Limb (tissue), 2 donors: ENCODE results near the gene RIN3.

ENCODE experiments used
- DNase-seq, 2 donors: peaks; one replicate each; pipeline ENCODE4 v3.0.0-alpha.2; 2016; ENCODE audit errors: extremely low spot score in 2 of 2

RIN3 gene

DNA sequence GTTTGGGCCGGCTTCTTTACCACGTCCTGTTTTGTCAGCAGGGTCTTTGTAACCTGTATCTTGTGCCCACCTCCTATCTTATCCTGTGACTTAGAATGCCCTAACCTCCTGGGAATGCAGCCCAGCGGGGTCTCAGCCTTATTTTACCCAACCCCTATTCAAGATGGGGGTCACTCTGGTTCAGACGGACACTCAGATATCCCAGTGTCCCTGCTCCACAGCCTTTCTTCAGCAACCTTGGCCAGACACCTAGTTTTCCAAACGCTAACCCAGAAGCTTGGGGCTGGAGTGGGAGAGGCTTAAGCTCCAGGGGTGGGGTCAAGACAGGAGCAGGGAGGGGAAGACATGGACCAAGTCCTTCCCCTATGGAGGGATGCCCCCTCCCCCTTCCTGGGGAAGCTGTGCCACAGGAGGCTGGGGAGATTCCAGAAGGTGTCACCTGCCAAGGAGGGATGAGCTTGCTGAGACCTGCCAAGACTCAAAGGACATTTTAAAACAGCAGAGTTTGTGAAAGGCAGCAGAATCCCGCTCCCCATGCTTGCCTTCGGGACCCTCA is 62.2 kb downstream of the RIN3 start:
- no peak for DNase-seq

- DNase-seq = no peak
Observed at GRCh38 chr14:92577321-92577742, 63.8 kb downstream of the RIN3 start.

DNA sequence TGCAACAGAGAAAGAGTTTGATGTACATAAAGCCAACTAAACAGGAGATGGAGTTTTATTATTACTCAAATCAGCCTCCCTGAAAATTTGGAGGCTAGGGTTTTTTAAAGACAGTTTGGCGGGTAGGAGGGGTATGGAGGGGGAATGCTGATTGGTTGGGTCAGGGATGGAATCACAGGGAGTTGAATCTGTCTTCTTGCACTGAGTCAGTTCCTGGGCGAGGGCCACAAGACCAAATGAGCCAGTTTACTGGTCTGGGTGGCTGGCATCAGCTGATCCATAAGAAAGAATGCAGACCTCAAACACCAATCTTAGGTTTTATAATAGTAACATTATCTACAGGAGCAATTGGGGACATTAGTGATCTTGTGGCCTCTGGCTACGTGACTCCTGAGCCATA is 64.9 kb downstream of the RIN3 start:
- no peak for DNase-seq

GRCh38 chr14:92579244-92579936 is 65.8 kb downstream of the RIN3 start:
- DNase-seq = no peak

GRCh38 chr14:92581206-92581605 is 67.6 kb downstream of the RIN3 start:
- no peak for DNase-seq

DNA sequence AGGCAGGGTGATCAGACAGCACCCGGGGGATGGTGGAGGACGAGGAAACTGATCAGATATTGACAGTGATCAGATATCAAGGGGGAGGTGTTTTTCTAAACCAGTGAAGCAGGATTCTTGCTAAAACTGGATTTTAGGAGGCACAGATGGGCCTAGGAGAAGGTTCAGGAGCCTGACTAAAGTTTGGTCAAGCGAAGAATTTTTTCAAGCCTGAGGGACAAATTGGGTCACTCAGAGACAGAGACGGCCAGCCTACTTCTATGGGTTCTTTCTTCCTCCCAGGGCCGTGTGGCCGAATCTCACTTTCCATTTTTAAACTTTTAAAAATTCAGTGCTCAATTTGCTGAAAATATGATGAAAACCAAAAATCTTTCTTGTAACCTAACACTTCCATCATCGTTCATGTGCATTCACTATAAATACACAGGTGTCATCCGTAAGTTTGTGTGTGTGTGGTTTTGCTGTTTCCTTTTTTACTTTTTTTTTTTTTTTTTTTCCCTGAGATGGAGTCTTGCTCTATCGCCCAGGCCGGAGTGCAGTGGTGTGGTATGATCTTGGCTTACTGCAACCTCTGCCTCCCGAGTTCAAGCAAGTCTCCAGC is 68.5 kb downstream of the RIN3 start:
- DNase-seq = no peak

DNA sequence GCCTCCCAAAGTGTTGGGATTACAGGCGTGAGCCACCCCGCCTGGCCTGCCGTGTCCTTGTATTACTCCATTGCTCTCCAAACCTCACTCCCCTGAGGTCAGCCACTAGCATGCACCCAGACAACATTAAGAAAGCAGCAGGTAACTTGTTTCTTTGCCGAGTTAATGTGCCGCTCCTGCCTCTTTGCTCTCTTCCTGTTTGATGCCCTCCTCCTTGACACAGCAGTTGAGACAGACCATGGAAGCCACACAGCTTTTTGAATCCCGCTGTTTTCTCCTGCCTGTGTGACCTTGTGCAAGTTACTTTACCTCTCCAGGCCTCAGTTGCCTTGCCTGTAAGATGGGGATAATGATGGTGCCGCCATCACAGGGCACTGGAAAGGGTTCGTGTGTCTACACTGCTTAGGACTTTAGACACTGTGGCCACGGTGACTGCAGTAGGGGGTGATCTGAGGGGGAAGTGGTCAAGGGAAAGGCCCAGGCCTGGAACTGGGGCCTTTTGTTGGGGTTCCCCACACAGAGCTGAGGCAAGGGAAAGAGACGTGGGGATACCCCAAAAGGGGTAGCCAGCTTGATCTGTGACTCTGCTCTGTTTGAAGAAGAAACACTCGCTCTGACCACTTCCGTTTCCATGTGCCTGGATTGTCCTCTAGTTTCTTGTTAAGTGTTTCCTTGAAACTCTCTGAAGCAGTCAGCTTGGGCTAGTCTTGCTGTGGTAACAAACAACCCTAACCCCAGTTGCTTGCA is 69.3 kb downstream of the RIN3 start:
- no peak for DNase-seq

GRCh38 chr14:92584220-92584619 is 70.6 kb downstream of the RIN3 start:
- DNase-seq = no peak

GRCh38 chr14:92584816-92585215 is 71.2 kb downstream of the RIN3 start:
- no peak for DNase-seq

DNA sequence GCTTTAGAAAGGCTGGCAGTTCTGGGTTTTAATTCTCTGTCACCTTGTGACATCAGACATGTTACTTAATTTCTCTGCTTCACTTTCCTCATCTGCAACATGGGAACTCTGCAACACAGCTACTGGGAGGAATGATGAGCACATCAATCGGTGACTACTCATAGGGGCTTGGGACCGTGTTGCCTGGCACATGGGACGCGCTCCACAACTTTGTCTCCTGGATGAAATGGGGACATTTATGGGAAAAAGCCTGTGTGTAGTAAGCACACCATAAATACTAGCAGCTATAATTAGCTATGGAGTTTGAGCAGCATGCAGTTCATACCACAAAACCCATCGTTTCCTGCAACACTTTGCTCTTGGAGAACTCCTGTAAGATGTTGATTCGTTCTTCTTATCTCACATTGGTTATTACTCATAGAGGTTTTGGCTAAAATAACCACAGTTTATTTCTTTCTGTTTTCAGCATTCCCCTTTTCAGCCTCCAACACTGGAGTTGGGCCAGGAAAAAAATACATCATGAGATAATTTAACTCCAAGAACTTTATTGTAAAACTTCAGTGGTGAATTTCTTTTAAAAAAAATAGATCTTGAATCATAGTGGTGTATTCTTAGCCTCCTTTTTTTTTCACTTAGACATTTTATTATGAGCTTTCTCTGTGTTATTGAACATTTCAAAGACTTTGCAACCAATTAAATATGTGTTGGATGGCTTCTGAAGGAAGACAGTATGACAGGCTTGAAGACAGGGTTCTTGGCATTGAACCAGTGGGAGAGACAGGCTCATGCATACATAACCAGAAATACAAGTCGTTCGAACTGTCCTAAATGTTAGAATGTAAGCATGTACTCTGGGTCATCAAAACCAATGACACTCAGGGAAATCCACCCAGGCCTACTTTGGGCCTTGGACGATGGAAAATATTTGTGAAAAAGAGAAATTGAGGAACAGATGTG is 72.7 kb downstream of the RIN3 start:
- peak in 1 of 2 donors; percentile 70 for DNase-seq

DNA sequence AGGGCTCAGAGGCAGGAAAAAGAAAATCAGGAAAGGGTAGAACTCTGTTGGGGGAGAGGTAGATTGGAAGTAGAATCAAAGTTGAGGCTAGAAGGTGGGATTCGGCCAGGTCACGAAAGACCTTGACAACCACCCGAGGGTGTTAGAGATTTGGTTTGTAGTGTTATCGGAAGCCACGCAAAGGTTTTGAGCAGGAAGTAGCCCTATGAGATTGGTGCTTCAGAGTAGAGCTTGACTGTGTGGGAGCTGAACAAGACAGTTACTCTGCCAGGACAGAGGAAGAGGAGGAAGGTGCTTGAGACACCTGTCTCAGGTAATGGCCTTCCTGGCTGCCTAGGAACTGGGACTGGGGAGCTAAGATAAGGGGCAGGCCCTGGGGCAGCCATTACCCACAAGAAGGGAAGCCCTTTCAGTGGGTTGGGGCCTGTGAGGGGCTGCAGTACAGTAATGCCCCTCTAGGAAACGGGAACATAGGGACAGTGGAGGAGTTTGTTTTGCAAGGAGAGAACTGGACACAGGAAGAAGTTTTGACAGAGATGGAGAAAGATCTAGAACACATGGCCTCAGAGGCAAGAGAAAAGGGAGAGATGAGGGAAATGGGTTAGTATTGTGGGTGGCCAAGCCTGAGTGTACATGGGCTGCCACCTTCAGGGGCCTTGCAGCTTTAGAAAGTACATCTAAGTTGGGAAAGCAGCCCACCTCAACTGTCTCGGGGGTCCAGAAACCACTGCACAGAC is 73.5 kb downstream of the RIN3 start:
- DNase-seq = no peak

DNA sequence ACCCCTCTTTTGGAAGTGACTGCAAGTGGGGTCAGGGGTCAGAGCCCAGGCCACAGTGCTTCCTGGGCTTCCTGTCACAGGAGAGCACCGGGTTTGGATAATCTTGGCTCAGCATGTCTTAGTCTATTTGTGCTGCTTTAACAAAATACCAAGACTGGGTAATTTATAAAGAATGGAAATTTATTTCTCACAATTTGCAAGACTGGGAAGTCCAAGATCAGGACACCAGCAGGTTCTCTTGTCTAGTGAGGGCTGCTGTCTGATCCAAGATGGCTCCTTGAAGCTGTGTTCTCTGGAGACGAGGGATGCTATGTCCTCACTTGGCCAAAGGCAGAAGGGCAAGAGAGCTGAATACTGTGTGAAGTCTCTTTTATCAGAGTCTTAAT is 74.1 kb downstream of the RIN3 start:
- no peak for DNase-seq

GRCh38 chr14:92589213-92589852 is 75.8 kb downstream of the RIN3 start:
- DNase-seq = no peak

DNA sequence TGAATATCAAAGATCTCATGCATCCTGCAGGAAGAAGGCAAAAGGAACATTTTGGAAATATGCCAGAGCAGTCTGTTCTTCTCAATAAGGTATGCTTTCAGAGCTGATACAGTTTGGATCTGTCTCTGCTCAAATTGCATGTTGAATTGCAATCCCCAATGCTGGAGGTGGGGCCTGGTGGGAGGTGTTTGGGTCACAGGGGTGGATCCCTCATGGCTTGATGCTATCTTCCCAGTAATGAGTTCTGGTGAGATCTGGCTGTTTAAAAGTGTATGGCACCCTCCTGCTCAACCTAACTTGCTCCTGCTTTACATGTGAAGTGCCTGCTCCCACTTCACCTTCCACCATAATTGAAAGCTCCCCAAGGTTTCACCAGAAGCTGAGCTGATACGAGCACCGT is 76.6 kb downstream of the RIN3 start:
- DNase-seq = no peak

DNA sequence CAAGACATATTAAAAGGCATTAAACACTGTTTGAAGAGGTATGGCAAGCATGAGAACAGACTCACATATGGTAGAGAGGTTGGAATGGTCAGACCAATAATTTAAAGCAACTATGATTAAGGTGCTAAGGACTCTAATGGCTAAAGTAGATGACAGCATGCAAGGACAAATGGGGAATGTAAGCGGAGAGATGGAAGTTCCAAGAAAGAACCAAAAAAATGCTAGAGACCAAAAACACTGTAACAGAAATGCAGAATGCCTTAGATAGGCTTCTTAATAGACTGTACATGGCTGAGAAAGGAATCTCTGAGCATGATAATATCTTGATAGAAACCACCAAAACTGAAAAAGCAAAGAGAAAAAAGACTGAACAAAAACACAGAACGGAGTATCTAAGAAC is 77.4 kb downstream of the RIN3 start:
- DNase-seq = no peak

- no peak for DNase-seq
Observed at GRCh38 chr14:92591346-92591745, 77.8 kb downstream of the RIN3 start.

DNA sequence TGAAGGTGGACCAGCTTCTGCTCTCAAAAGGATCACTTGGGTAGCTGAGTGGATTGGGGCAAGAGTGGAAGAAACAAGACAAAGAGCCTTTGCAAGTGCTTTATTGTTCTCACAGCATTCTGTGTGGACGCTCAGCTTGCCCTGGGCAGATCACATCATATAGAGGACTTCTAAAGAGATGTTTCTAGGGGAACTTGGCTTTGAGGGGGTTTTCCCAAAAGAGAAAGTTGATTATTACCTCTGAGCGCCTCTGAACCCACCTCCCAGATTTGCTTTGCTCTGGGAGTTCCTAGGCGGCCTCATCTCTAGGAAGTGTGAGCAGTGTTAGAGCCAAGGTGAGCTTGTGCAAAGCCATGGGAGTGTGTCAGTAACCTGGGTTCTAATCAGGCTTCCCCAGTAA is 81.7 kb downstream of the RIN3 start:
- no peak for DNase-seq

- DNase-seq = no peak
Observed at GRCh38 chr14:92596331-92596907, 82.8 kb downstream of the RIN3 start.
